ENCODE measurements around the gene ADIPOR2.

Gene ADIPOR2

GRCh38 chr12:1761857-1762256 is 71.0 kb downstream of the ADIPOR2 start:
- Histone ChIP-seq H3K9me3 (ENCODE audit: control insufficient read depth, low read length) (no peaks in the 10 kb centered on the region), H3K27me3 (ENCODE audit: control insufficient read depth, insufficient read depth, low read length) (no peaks in the 10 kb centered on the region), H3K36me3 (ENCODE audit: control insufficient read depth, insufficient read depth, low read length) (no peaks in the 10 kb centered on the region), H3K4me1 (no peaks in the 10 kb centered on the region), H3K27ac (no peak overlapping the region), H3K9ac (no peak overlapping the region), H3K4me3 (ENCODE audit: low read depth, low read length) (no peak overlapping the region), H3K79me2 (peaks cover 33% of the 10 kb centered on the region), H2AFZ (no peak overlapping the region), H3K4me2 (ENCODE audit: low read length) (no peak overlapping the region)
- no peak for TF ChIP-seq CTCF (IDR thresholded peaks at IDR 0.05)

GRCh38 chr12:1763153-1763552 is 72.3 kb downstream of the ADIPOR2 start:
- H3K4me3 ChIP-seq (ENCODE audit: low read depth, low read length) = no peak overlapping the region
- H3K36me3 ChIP-seq (ENCODE audit: control insufficient read depth, insufficient read depth, low read length) = no peaks in the 10 kb centered on the region
- no peaks in the 10 kb centered on the region for H3K4me1 ChIP-seq
- no peak overlapping the region for H2AFZ ChIP-seq
- no peaks in the 10 kb centered on the region for H3K27me3 ChIP-seq (ENCODE audit: control insufficient read depth, insufficient read depth, low read length)
- H3K9ac ChIP-seq = no peak overlapping the region
- peaks cover 28% of the 10 kb centered on the region for H3K79me2 ChIP-seq
- no peaks in the 10 kb centered on the region for H3K9me3 ChIP-seq (ENCODE audit: control insufficient read depth, low read length)
- no peak overlapping the region for H3K27ac ChIP-seq
- TF ChIP-seq CTCF (IDR thresholded peaks at IDR 0.05) = no peak
- no peak overlapping the region for H3K4me2 ChIP-seq (ENCODE audit: low read length)

- Histone ChIP-seq H3K27me3 (ENCODE audit: control insufficient read depth, insufficient read depth, low read length) (no peaks in the 10 kb centered on the region), H3K27ac (no peak overlapping the region), H3K79me2 (peaks cover 16% of the 10 kb centered on the region), H3K36me3 (ENCODE audit: control insufficient read depth, insufficient read depth, low read length) (no peaks in the 10 kb centered on the region), H2AFZ (no peak overlapping the region), H3K9me3 (ENCODE audit: control insufficient read depth, low read length) (no peaks in the 10 kb centered on the region), H3K9ac (no peak overlapping the region), H3K4me1 (no peaks in the 10 kb centered on the region), H3K4me3 (ENCODE audit: low read depth, low read length) (no peak overlapping the region), H3K4me2 (ENCODE audit: low read length) (no peak overlapping the region)
- no peak for TF ChIP-seq CTCF (IDR thresholded peaks at IDR 0.05)
Measured at GRCh38 chr12:1766110-1766509, 75.2 kb downstream of the ADIPOR2 start.

DNA sequence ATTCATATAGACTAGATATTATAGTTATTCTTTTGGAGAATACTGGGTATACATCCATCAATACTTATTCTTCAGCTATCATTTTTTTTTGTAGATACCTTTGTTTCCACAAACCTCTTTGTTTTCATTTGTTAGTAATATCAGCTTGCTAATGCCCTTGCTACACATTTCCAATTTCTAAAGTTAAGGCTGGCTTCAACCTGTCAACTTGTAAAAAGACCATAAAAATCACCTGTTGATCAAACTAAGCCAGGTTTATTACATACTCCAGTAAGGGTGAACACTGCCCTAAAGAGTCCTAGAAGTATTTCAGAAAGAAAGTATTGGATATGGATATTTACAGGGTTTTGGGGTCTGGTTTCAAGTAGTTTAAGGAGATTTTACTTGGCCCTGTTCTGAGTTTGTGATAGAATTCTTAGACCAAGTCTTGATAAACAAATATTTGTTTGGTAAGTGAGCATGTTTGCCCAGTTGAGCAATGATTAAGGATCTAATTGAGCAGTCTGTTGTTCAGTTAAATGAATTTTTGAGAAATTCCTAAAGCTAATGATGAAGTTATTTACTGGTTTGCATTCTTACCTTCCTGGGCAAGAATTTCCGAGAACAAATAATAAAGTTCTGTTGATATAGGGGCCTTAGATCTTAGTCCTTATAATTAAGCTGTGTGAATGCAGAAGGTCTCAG is 76.7 kb downstream of the ADIPOR2 start:
- no peak for TF ChIP-seq CTCF (IDR thresholded peaks at IDR 0.05)
- no peak overlapping the region for H2AFZ ChIP-seq
- H3K4me3 ChIP-seq (ENCODE audit: low read depth, low read length) = no peak overlapping the region
- no peak overlapping the region for H3K27ac ChIP-seq
- H3K27me3 ChIP-seq (ENCODE audit: control insufficient read depth, insufficient read depth, low read length) = no peaks in the 10 kb centered on the region
- H3K79me2 ChIP-seq = peaks cover 8% of the 10 kb centered on the region
- H3K9ac ChIP-seq = no peak overlapping the region
- H3K4me2 ChIP-seq (ENCODE audit: low read length) = no peak overlapping the region
- H3K36me3 ChIP-seq (ENCODE audit: control insufficient read depth, insufficient read depth, low read length) = no peaks in the 10 kb centered on the region
- no peaks in the 10 kb centered on the region for H3K9me3 ChIP-seq (ENCODE audit: control insufficient read depth, low read length)
- no peaks in the 10 kb centered on the region for H3K4me1 ChIP-seq

- Histone ChIP-seq H3K4me1 (no peaks in the 10 kb centered on the region), H3K79me2 (peaks cover 5% of the 10 kb centered on the region), H3K4me3 (ENCODE audit: low read depth, low read length) (no peak overlapping the region), H3K9me3 (ENCODE audit: control insufficient read depth, low read length) (no peaks in the 10 kb centered on the region), H3K27ac (no peak overlapping the region), H3K9ac (no peak overlapping the region), H3K36me3 (ENCODE audit: control insufficient read depth, insufficient read depth, low read length) (no peaks in the 10 kb centered on the region), H3K4me2 (ENCODE audit: low read length) (no peak overlapping the region), H2AFZ (no peak overlapping the region), H3K27me3 (ENCODE audit: control insufficient read depth, insufficient read depth, low read length) (no peaks in the 10 kb centered on the region)
- TF ChIP-seq CTCF (IDR thresholded peaks at IDR 0.05) = no peak
Measured at GRCh38 chr12:1768615-1769014, 77.7 kb downstream of the ADIPOR2 start.
